HCT116 (cell line): ENCODE data around the gene CD7. TPM values are rescaled to one million over a fixed set of nuclear protein-coding genes. Genes with fewer than 3 reads are reported as not detected.

Experiments used
- ATAC-seq: fragments of 200-7000 bp; cut with Tn5 transposase; 2 replicates; pipeline ENCODE4 v1.9.1; 2020; ENCODE audit warnings: mild to moderate bottlenecking, moderate library complexity
- BruUV-seq: library from RNA; stranded (reverse); fragments of 400-500 nt; replicated peaks from 2 replicates; lab custom pipeline; 2021; lab: Mats Ljungman, UMichigan
- CTCF ChIA-PET: fragments of 300-600 bp; sonication (Branson Sonifier 250); formaldehyde crosslinking; loops from one replicate; lab custom pipeline; 2021; ENCODE audit warnings: antibody characterized with exemption; lab: Charles Lee
- POLR2A ChIA-PET: fragments of 300-600, 350-600 bp; sonication (Branson Sonifier 250); formaldehyde crosslinking; loops from one replicate; lab custom pipeline; 2021; ENCODE audit warnings: antibody characterized with exemption; lab: Charles Lee
- RAD21 ChIA-PET, 2 experiments: fragments of 300-600 bp; sonication (Branson Sonifier 250); formaldehyde crosslinking; loops; one replicate each; lab custom pipeline; 2023; ENCODE audit warnings: low total read pairs in 2 of 2; ENCODE audit not compliant: uncharacterized antibody in 2 of 2, unreplicated experiment in 2 of 2, low non-redundant PET in 1 of 2; lab: Charles Lee
- DNase-seq: peaks from one replicate; pipeline ENCODE4 v3.0.0-alpha.2; 2010; ENCODE audit warnings: low read depth, low spot score
- H2AFZ ChIP-seq: fragments of 200-600 bp; shearing (Covaris generic), sonication (generic); 2 replicates; pipeline ENCODE4 v1.6.1; 2017; ENCODE audit warnings: low read depth, mixed run types, mixed read lengths, antibody characterized with exemption, low read length; ENCODE audit not compliant: poor library complexity, severe bottlenecking
- H3K27ac ChIP-seq: 2 replicates; pipeline ENCODE4 v1.5.1; 2012; ENCODE audit warnings: low read depth, low read length
- H3K27me3 ChIP-seq: fragments of 200-600 bp; sonication (generic); 2 replicates; pipeline ENCODE4 v1.6.1; 2016; ENCODE audit warnings: mixed run types, low read length, mixed read lengths; ENCODE audit not compliant: insufficient read depth
- H3K36me3 ChIP-seq, 2 experiments: fragments of 200-500 bp in 1 of 2; fragments of 200-600 bp in 1 of 2; sonication (Bioruptor generic) in 1 of 2; sonication (generic) in 1 of 2; 2 replicates each; pipeline versions ENCODE4 v1.5.1 to v1.6.1; 2014 to 2016; ENCODE audit warnings: low read length in 2 of 2, inconsistent platforms in 1 of 2, mixed read lengths in 1 of 2, mixed run types in 1 of 2; ENCODE audit not compliant: insufficient read depth in 2 of 2, control insufficient read depth in 1 of 2
- H3K4me1 ChIP-seq, 2 experiments: fragments of 200-600 bp in 1 of 2; sonication (generic) in 1 of 2; 2 replicates each; pipeline versions ENCODE4 v1.5.1 to v1.6.1; 2012 to 2017; ENCODE audit warnings: low read length in 2 of 2, inconsistent platforms in 1 of 2, mild to moderate bottlenecking in 1 of 2, mixed read lengths in 1 of 2, mixed run types in 1 of 2, moderate library complexity in 1 of 2; ENCODE audit not compliant: insufficient read depth in 2 of 2, control insufficient read depth in 1 of 2
- H3K4me2 ChIP-seq: fragments of 200-600 bp; sonication (generic); 2 replicates; pipeline ENCODE4 v1.6.1; 2017; ENCODE audit warnings: mixed run types, low read length, mixed read lengths
- H3K4me3 ChIP-seq, 2 experiments: fragments of 200-600 bp in 1 of 2; sonication (generic) in 1 of 2; replicated peaks in 1 of 2; 2 replicates each; pipeline ENCODE4 v1.5.1; 2011 to 2016; ENCODE audit warnings: low read length in 2 of 2, control low read depth in 1 of 2, low read depth in 1 of 2, mild to moderate bottlenecking in 1 of 2, mixed read lengths in 1 of 2, mixed run types in 1 of 2
- H3K79me2 ChIP-seq: fragments of 200-600 bp; sonication (generic); 2 replicates; pipeline ENCODE4 v1.6.1; 2017; ENCODE audit warnings: mild to moderate bottlenecking, mixed run types, low read length, moderate library complexity, mixed read lengths; ENCODE audit not compliant: insufficient read depth
- H3K9ac ChIP-seq: fragments of 200-600 bp; sonication (generic); 2 replicates; pipeline ENCODE4 v1.6.1; 2016; ENCODE audit warnings: low read length, mixed read lengths
- H3K9me2 ChIP-seq: fragments of 200-600 bp; sonication (generic), shearing (Covaris generic); 2 replicates; pipeline ENCODE4 v1.6.1; 2017; ENCODE audit warnings: mixed run types, mild to moderate bottlenecking, moderate library complexity; ENCODE audit not compliant: insufficient read depth
- H3K9me3 ChIP-seq, 2 experiments: fragments of 200-500 bp in 1 of 2; fragments of 200-600 bp in 1 of 2; sonication (Bioruptor generic) in 1 of 2; sonication (generic) in 1 of 2; 2 replicates each; pipeline ENCODE4 v1.6.1; 2014 to 2017; ENCODE audit warnings: low read length in 2 of 2, mixed read lengths in 2 of 2, inconsistent platforms in 1 of 2, low read depth in 1 of 2, mild to moderate bottlenecking in 1 of 2, mixed run types in 1 of 2, moderate library complexity in 1 of 2; ENCODE audit not compliant: control insufficient read depth in 1 of 2, insufficient read depth in 1 of 2
- H4K20me1 ChIP-seq: fragments of 200-600 bp; sonication (generic), shearing (Covaris generic); 2 replicates; pipeline ENCODE4 v1.6.1; 2017; ENCODE audit warnings: mixed run types, mild to moderate bottlenecking, moderate library complexity; ENCODE audit not compliant: insufficient read depth
- CEBPB ChIP-seq: IDR thresholded peaks from 2 replicates; pipeline ENCODE4 v1.6.1; 2012; ENCODE audit warnings: low read depth
- CTCF ChIP-seq, 3 experiments: fragments of 200-600 bp in 1 of 3; sonication (generic) in 1 of 3; IDR thresholded peaks in 2 of 3; conservative IDR thresholded peaks in 1 of 3; 2 replicates each; pipeline ENCODE4 v1.5.1; 2012 to 2017; ENCODE audit warnings: low read depth in 2 of 3, low read length in 2 of 3, antibody characterized with exemption in 1 of 3, borderline replicate concordance in 1 of 3, control low read depth in 1 of 3, mild to moderate bottlenecking in 1 of 3, mixed read lengths in 1 of 3, mixed run types in 1 of 3, moderate library complexity in 1 of 3; ENCODE audit not compliant: insufficient read depth in 1 of 3
- EGR1 ChIP-seq: IDR thresholded peaks from 2 replicates; pipeline ENCODE4 v1.6.1; 2012; ENCODE audit warnings: low read depth
- ELF1 ChIP-seq: IDR thresholded peaks from 2 replicates; pipeline ENCODE4 v1.6.1; 2012; ENCODE audit warnings: low read depth, borderline replicate concordance
- EZH2 ChIP-seq: fragments of 200-600 bp; sonication (generic); IDR thresholded peaks from 2 replicates; pipeline ENCODE4 v1.6.1; 2017; ENCODE audit warnings: antibody characterized with exemption, mixed run types
- FOSL1 ChIP-seq: IDR thresholded peaks from 2 replicates; pipeline ENCODE4 v1.6.1; 2012; ENCODE audit warnings: low read depth
- JUND ChIP-seq: IDR thresholded peaks from 2 replicates; pipeline ENCODE4 v1.6.1; 2012
- MAX ChIP-seq: IDR thresholded peaks from 2 replicates; pipeline ENCODE4 v1.6.1; 2012
- POLR2A ChIP-seq: IDR thresholded peaks from 2 replicates; pipeline ENCODE4 v1.7.0; 2011; ENCODE audit warnings: borderline replicate concordance; ENCODE audit not compliant: insufficient read depth, insufficient read length; ENCODE audit errors: extremely low read depth
- REST ChIP-seq: IDR thresholded peaks from 2 replicates; pipeline ENCODE4 v1.6.1; 2012; ENCODE audit warnings: low read depth
- SIN3A ChIP-seq: IDR thresholded peaks from 2 replicates; pipeline ENCODE4 v1.6.1; 2012; ENCODE audit warnings: low read depth
- SP1 ChIP-seq: IDR thresholded peaks from 2 replicates; pipeline ENCODE4 v1.6.1; 2012; ENCODE audit warnings: low read depth
- SRF ChIP-seq: IDR thresholded peaks from 2 replicates; pipeline ENCODE4 v1.6.1; 2012; ENCODE audit warnings: low read depth
- TCF7L2 ChIP-seq: IDR thresholded peaks from 2 replicates; pipeline ENCODE4 v1.7.0; 2011; ENCODE audit warnings: borderline replicate concordance, inconsistent platforms; ENCODE audit not compliant: insufficient read depth, insufficient read length; ENCODE audit errors: extremely low read depth
- YY1 ChIP-seq: IDR thresholded peaks from 2 replicates; pipeline ENCODE4 v1.6.1; 2011; ENCODE audit warnings: low read length, low read depth, moderate library complexity, mild to moderate bottlenecking; ENCODE audit not compliant: insufficient replicate concordance; ENCODE audit errors: extremely low read depth
- ZBTB33 ChIP-seq: IDR thresholded peaks from 2 replicates; pipeline ENCODE4 v1.6.1; 2011; ENCODE audit warnings: mild to moderate bottlenecking, low read length, moderate library complexity; ENCODE audit not compliant: insufficient replicate concordance; ENCODE audit errors: extremely low read depth
- ZFX ChIP-seq: fragments of 450-650 bp; IDR thresholded peaks from 2 replicates; pipeline ENCODE4 v1.6.1; 2017
- intact Hi-C: fragments of 100-400 bp; cut with micrococcal nuclease; formaldehyde crosslinking; loops from 2 replicates; pipeline ENCODE4 v1.10.0; 2022
- total RNA-seq: library from RNA; stranded (reverse); gene quantifications from one replicate; pipeline ENCODE4 v1.2.1, GENCODE V29; 2021; ENCODE audit not compliant: unreplicated experiment

The CD7 gene
- total RNA-seq, 1 experiment from 2014 or later: 0.61 TPM

GRCh38 chr17:82348866-82349265 lies 31.5 kb upstream of the CD7 start:
- CTCF ChIA-PET: interaction anchor here (0.9 kb wide), 1 partner anchor 10 kb away, joined by 3 read pairs; no protein-coding TSS in a partner anchor
- Histone ChIP-seq H4K20me1 (no peaks in the 10 kb centered on the region), H3K9me3 (no peaks in the 10 kb centered on the region), H3K4me2 (no peak overlapping the region), H2AFZ (no peak overlapping the region), H3K4me3 (no peak overlapping the region), H3K27me3 (no peaks in the 10 kb centered on the region), H3K79me2 (no peaks in the 10 kb centered on the region), H3K9ac (no peak overlapping the region), H3K36me3 (no peaks in the 10 kb centered on the region), H3K9me2 (no peaks in the 10 kb centered on the region), H3K4me1 (peaks cover 0 to 14% of the 10 kb centered on the region in 2 experiments; a peak in 3 of 4 replicates), H3K27ac (no peak overlapping the region)
- no peak for DNase-seq
- ATAC-seq: no peak
- TF ChIP-seq ZBTB33: no peak
- TF ChIP-seq ZFX: no peak
- no peak for TF ChIP-seq ELF1
- no peak for TF ChIP-seq MAX
- TF ChIP-seq SIN3A: no peak
- TF ChIP-seq POLR2A: no peak
- no peak for TF ChIP-seq TCF7L2
- TF ChIP-seq FOSL1: no peak
- TF ChIP-seq CTCF (IDR thresholded peaks at IDR 0.05 in 2 of 3, conservative IDR thresholded peaks at IDR 0.05 in 1 of 3; ENCODE audit: borderline replicate concordance in 1 of 3, insufficient read depth in 1 of 3, low read depth in 2 of 3, low read length in 2 of 3): no peak
- TF ChIP-seq REST: no peak
- TF ChIP-seq YY1: no peak
- no peak for TF ChIP-seq CEBPB
- no peak for TF ChIP-seq EZH2
- TF ChIP-seq SRF: no peak
- no peak for TF ChIP-seq EGR1
- no peak for TF ChIP-seq JUND
- no peak for TF ChIP-seq SP1
- POLR2A ChIA-PET: no interaction called here
- BruUV-seq: no TSS peak
- RAD21 ChIA-PET: no interaction called here
- intact Hi-C loops: no loop called here
